Measurements from ENCODE around the gene ADCYAP1R1.

Gene ADCYAP1R1

GRCh38 chr7:31051598-31052486 lies at the start of gene ADCYAP1R1:
Gene ADCYAP1R1, plus strand, starts transcription at chr7:31052308. Its CDS starts 10,957 bp downstream, at chr7:31063265.
- DNase-seq, result no peak

GRCh38 chr7:31003097-31003496 lies 49.0 kb upstream of the ADCYAP1R1 start:
- DNase-seq, result no peak

GRCh38 chr7:31003721-31004120 lies 48.4 kb upstream of the ADCYAP1R1 start:
- DNase-seq, result no peak

- no peak for DNase-seq
Observed at GRCh38 chr7:31004393-31004792, 47.7 kb upstream of the ADCYAP1R1 start.

- DNase-seq, result no peak
Observed at GRCh38 chr7:31006857-31007256, 45.3 kb upstream of the ADCYAP1R1 start.

- DNase-seq, result no peak
Observed at GRCh38 chr7:31007634-31008033, 44.5 kb upstream of the ADCYAP1R1 start.

- DNase-seq, result no peak
Observed at GRCh38 chr7:31014826-31015225, 37.3 kb upstream of the ADCYAP1R1 start.

GRCh38 chr7:31017032-31017675 lies 35.0 kb upstream of the ADCYAP1R1 start:
- no peak for DNase-seq

GRCh38 chr7:31017721-31018120 lies 34.4 kb upstream of the ADCYAP1R1 start:
- no peak for DNase-seq

- DNase-seq, result no peak
Observed at GRCh38 chr7:31019509-31019908, 32.6 kb upstream of the ADCYAP1R1 start.

GRCh38 chr7:31020161-31020560 lies 31.9 kb upstream of the ADCYAP1R1 start:
- DNase-seq, result no peak

- no peak for DNase-seq
Observed at GRCh38 chr7:31020652-31021051, 31.5 kb upstream of the ADCYAP1R1 start.

GRCh38 chr7:31022117-31022516 lies 30.0 kb upstream of the ADCYAP1R1 start:
- no peak for DNase-seq

GRCh38 chr7:31022726-31023125 lies 29.4 kb upstream of the ADCYAP1R1 start:
- DNase-seq, result no peak

- DNase-seq, result no peak
Observed at GRCh38 chr7:31023877-31024276, 28.2 kb upstream of the ADCYAP1R1 start.

- peak; percentile 4 for DNase-seq
Observed at GRCh38 chr7:31027161-31027965, 24.7 kb upstream of the ADCYAP1R1 start.

- DNase-seq, result no peak
Observed at GRCh38 chr7:31028006-31028405, 24.1 kb upstream of the ADCYAP1R1 start.

- no peak for DNase-seq
Observed at GRCh38 chr7:31028417-31028992, 23.6 kb upstream of the ADCYAP1R1 start.

GRCh38 chr7:31029251-31030042 lies 22.7 kb upstream of the ADCYAP1R1 start:
- no peak for DNase-seq

GRCh38 chr7:31033674-31034300 lies 18.3 kb upstream of the ADCYAP1R1 start:
- DNase-seq, result no peak

- no peak for DNase-seq
Observed at GRCh38 chr7:31036924-31037323, 15.2 kb upstream of the ADCYAP1R1 start.

- no peak for DNase-seq
Observed at GRCh38 chr7:31043051-31043471, 9.0 kb upstream of the ADCYAP1R1 start.

Data from stimulated activated CD4-positive, alpha-beta T cell treated with anti-CD3 and anti-CD28 coated beads, Interleukin-4, amount 100 ng/mL, for 1 hour (primary cell).